HG02973 (cell line): Measurements from ENCODE around the gene SPRYD7.

ENCODE experiments used
- ATAC-seq: cut with Tn5 transposase; IDR thresholded peaks from one replicate; pipeline ENCODE4 v1.9.1; 2021; ENCODE audit warnings: moderate library complexity; ENCODE audit not compliant: unreplicated experiment

The SPRYD7 gene

GRCh38 chr13:49864509-49864908, 71.6 kb downstream of the SPRYD7 start:
- ATAC-seq = no peak
